Measurements from ENCODE around the gene SEMA5A.

The SEMA5A gene

DNA sequence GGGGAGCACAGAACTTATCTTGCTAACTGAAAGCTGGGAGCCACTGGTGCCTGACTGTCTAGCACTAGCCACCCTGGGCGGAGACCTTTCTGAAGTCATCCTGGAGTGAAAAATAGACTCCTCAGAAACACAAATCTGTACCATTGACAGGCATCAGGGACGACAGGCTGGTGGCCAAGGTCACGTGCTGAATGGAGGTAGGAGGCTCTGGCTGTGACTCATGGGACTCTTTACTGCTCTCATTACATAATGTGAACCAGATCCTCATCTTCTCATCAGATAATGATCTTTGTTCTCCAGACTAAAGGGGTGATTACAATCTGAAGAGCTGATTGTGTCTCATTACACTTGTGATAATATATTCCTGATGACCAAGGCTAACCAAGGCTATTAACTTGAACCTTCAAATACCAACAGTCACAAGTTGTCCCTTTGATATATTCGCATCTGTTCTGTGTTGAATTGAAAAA is 91.8 kb downstream of the SEMA5A start (continued):
- peak; percentile 69; the same call in 1 of the 2 replicates for TF ChIP-seq TRIM28 (IDR thresholded peaks at IDR 0.05; ENCODE audit: borderline replicate concordance, low read length)

DNA sequence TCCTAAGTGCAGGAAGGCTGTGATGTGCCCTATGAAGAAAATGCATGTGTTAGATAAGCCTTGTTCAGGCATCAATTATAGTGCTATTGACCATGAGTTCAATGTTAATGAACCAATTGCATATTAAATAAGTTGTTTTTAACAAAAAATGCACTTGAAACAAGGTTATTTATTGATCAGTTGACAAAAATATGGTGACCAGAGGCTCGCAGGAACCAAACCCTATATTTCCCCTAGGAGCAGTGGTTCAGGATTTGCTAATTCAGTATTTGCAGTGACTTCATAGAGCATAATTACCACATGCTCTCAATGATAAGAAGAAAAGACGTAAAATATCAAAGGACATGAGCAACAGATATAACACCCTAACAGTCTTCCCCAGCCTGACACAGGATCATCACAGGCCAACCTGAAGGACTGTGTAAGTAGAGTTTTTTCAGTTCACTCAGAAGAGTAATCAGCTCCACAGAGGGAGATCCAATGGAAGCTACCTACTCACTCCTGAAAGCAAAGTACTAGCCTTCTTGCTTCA is 92.3 kb downstream of the SEMA5A start:
- H3K36me3 ChIP-seq (ENCODE audit: control insufficient read depth in 2 of 2, insufficient read depth in 1 of 2, low read length in 2 of 2) = no peaks in the 10 kb centered on the region
- POLR2A ChIA-PET = no interaction called here
- TF ChIP-seq ZNF140 (tag by site-specific recombination; IDR thresholded peaks at IDR 0.05) (no peak), ZNF555 (tag by site-specific recombination; conservative IDR thresholded peaks at IDR 0.05) (peak; percentile 17; the same call in 1 of the 2 replicates), YY1 (tag by site-specific recombination; IDR thresholded peaks at IDR 0.05) (no peak), TRIM28 (IDR thresholded peaks at IDR 0.05; ENCODE audit: borderline replicate concordance, low read length) (peak; percentile 85), SETDB1 (IDR thresholded peaks at IDR 0.05; ENCODE audit: insufficient read length, low read length) (peak; percentile 99)
- TF ChIP-seq, protein P1, sequence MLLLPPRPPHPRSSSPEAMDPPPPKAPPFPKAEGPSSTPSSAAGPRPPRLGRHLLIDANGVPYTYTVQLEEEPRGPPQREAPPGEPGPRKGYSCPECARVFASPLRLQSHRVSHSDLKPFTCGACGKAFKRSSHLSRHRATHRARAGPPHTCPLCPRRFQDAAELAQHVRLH (tag by site-specific recombination; IDR thresholded peaks at IDR 0.05) = no peak
- H3K4me1 ChIP-seq (ENCODE audit: control insufficient read depth, insufficient read depth, low read length) = peaks cover 30% of the 10 kb centered on the region
- CTCF ChIA-PET = interaction anchor here (0.6 kb wide), 1 partner anchor 60 kb away, joined by 3 read pairs; no protein-coding TSS in a partner anchor
- peak overlapping the region; percentile 70 for H3K27ac ChIP-seq (ENCODE audit: extremely low read depth, low read depth, low read length)
- no peak overlapping the region for H3K4me3 ChIP-seq (ENCODE audit: low read depth, low read length)
- no peaks in the 10 kb centered on the region for H3K9me3 ChIP-seq (ENCODE audit: control insufficient read depth, insufficient read depth, low read depth, low read length)

DNA sequence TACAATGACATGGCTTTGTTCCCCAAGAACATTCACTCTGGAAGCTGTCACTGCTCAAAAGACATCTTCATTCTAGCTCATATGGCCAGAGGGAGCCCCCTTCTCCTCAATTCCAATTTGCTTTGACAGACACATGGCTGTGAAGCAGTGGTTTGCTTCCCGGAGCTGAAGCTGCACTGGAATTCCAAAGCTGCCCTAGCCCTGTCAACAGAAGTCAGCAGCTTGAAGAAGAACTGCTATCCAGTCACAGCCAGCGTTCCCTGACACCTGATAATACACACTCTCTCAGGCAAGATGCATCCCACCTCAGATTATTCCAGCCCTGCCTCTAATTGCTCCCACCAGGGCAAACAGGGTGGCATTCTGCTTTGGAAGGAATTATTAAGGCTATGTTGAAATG is 93.7 kb downstream of the SEMA5A start:
- H3K4me3 ChIP-seq (ENCODE audit: low read depth, low read length) = no peak overlapping the region
- no peaks in the 10 kb centered on the region for H3K36me3 ChIP-seq (ENCODE audit: control insufficient read depth in 2 of 2, insufficient read depth in 1 of 2, low read length in 2 of 2)
- TF ChIP-seq ZNF391 (tag by site-specific recombination; IDR thresholded peaks at IDR 0.05; ENCODE audit: borderline replicate concordance, low read depth) (no peak), ZNF169 (tag by site-specific recombination; IDR thresholded peaks at IDR 0.05) (no peak), ZNF549 (tag by site-specific recombination; IDR thresholded peaks at IDR 0.05) (no peak), ZNF112 (tag by site-specific recombination; IDR thresholded peaks at IDR 0.05) (no peak), ZBTB1 (tag by site-specific recombination; IDR thresholded peaks at IDR 0.05) (no peak), SCRT1 (tag by site-specific recombination; IDR thresholded peaks at IDR 0.05; ENCODE audit: borderline replicate concordance) (no peak), ZNF292 (tag by site-specific recombination; IDR thresholded peaks at IDR 0.05; ENCODE audit: borderline replicate concordance, low read depth) (no peak), ZNF175 (tag by site-specific recombination; IDR thresholded peaks at IDR 0.05) (no peak), OSR2 (tag by site-specific recombination; IDR thresholded peaks at IDR 0.05) (no peak), ZNF658 (tag by site-specific recombination; IDR thresholded peaks at IDR 0.05) (no peak), ZNF677 (tag by site-specific recombination; IDR thresholded peaks at IDR 0.05) (no peak), ZNF10 (tag by site-specific recombination; IDR thresholded peaks at IDR 0.05) (no peak), ZNF311 (tag by site-specific recombination; IDR thresholded peaks at IDR 0.05; ENCODE audit: borderline replicate concordance) (no peak), ZNF585B (tag by site-specific recombination; IDR thresholded peaks at IDR 0.05) (no peak)
- TF ChIP-seq, protein P2, sequence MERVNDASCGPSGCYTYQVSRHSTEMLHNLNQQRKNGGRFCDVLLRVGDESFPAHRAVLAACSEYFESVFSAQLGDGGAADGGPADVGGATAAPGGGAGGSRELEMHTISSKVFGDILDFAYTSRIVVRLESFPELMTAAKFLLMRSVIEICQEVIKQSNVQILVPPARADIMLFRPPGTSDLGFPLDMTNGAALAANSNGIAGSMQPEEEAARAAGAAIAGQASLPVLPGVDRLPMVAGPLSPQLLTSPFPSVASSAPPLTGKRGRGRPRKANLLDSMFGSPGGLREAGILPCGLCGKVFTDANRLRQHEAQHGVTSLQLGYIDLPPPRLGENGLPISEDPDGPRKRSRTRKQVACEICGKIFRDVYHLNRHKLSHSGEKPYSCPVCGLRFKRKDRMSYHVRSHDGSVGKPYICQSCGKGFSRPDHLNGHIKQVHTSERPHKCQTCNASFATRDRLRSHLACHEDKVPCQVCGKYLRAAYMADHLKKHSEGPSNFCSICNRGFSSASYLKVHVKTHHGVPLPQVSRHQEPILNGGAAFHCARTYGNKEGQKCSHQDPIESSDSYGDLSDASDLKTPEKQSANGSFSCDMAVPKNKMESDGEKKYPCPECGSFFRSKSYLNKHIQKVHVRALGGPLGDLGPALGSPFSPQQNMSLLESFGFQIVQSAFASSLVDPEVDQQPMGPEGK (tag by site-specific recombination; IDR thresholded peaks at IDR 0.05) = no peak
- TF ChIP-seq, protein P3, sequence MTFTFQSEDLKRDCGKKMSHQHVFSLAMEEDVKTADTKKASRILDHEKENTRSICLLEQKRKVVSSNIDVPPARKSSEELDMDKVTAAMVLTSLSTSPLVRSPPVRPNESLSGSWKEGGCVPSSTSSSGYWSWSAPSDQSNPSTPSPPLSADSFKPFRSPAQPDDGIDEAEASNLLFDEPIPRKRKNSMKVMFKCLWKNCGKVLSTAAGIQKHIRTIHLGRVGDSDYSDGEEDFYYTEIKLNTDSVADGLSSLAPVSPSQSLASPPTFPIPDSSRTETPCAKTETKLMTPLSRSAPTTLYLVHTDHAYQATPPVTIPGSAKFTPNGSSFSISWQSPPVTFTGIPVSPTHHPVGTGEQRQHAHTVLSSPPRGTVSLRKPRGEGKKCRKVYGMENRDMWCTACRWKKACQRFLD (tag by site-specific recombination; IDR thresholded peaks at IDR 0.05) = no peak
- ChIA-PET CTCF (no interaction called here), POLR2A (no interaction called here)
- no peak overlapping the region for H3K27ac ChIP-seq (ENCODE audit: extremely low read depth, low read depth, low read length)
- H3K9me3 ChIP-seq (ENCODE audit: control insufficient read depth, insufficient read depth, low read depth, low read length) = no peaks in the 10 kb centered on the region
- H3K4me1 ChIP-seq (ENCODE audit: control insufficient read depth, insufficient read depth, low read length) = peaks cover 30% of the 10 kb centered on the region
